Retinal pigment epithelial cell (primary cell): Measurements from ENCODE around the gene MCF2L.

Experiments used
- DNase-seq: peaks from one replicate; pipeline ENCODE4 v3.0.0-alpha.2; 2010; ENCODE audit warnings: low read depth
- H3K4me3 ChIP-seq: 2 replicates; pipeline ENCODE4 v1.5.1; 2011; ENCODE audit warnings: mild to moderate bottlenecking, low read length, control low read depth, moderate library complexity
- CTCF ChIP-seq: conservative IDR thresholded peaks from 2 replicates; pipeline ENCODE4 v1.5.1; 2011; ENCODE audit warnings: low read depth, low read length, control low read depth, inconsistent platforms

Gene MCF2L

GRCh38 chr13:113143466-113144254 lies 174.6 kb downstream of the MCF2L start:
- H3K4me3 ChIP-seq, result no peak overlapping the region
- TF ChIP-seq CTCF, result no peak
- DNase-seq, result no peak

- H3K4me3 ChIP-seq, result no peak overlapping the region
- DNase-seq, result no peak
- TF ChIP-seq CTCF, result no peak
These were observed 175.2 kb downstream of the MCF2L start for GRCh38 chr13:113144255-113144629.

- TF ChIP-seq CTCF, result no peak
- DNase-seq, result no peak
- no peak overlapping the region for H3K4me3 ChIP-seq
These were observed 176.5 kb downstream of the MCF2L start for GRCh38 chr13:113145496-113145895.

- no peak for DNase-seq
- no peak for TF ChIP-seq CTCF
- H3K4me3 ChIP-seq, result no peak overlapping the region
These were observed 177.0 kb downstream of the MCF2L start for GRCh38 chr13:113145911-113146598.

GRCh38 chr13:113146750-113147149 lies 177.7 kb downstream of the MCF2L start:
- no peak overlapping the region for H3K4me3 ChIP-seq
- no peak for TF ChIP-seq CTCF
- DNase-seq, result no peak

GRCh38 chr13:113147206-113147605 lies 178.2 kb downstream of the MCF2L start:
- no peak for TF ChIP-seq CTCF
- H3K4me3 ChIP-seq, result no peak overlapping the region
- DNase-seq, result no peak

- TF ChIP-seq CTCF, result no peak
- no peak for DNase-seq
These were observed 179.4 kb downstream of the MCF2L start for GRCh38 chr13:113148407-113148806.

More at GRCh38 chr13:113148407-113148806, 179.4 kb downstream of the MCF2L start:
- H3K4me3 ChIP-seq, result no peak overlapping the region
